DND-41 (cell line): Measurements from ENCODE around the gene KRTAP10-9.

Experiments
- CTCF ChIP-seq: IDR thresholded peaks from 2 replicates; pipeline ENCODE4 v1.5.1; 2012; ENCODE audit warnings: borderline replicate concordance, low read length, moderate library complexity, mild to moderate bottlenecking; ENCODE audit not compliant: poor library complexity, severe bottlenecking; ENCODE audit errors: extremely low read depth
- EZH2 ChIP-seq: IDR thresholded peaks from 3 replicates; pipeline ENCODE4 v1.6.1; 2012; ENCODE audit warnings: borderline replicate concordance, low read depth, mild to moderate bottlenecking, moderate library complexity, low read length, inconsistent platforms; ENCODE audit not compliant: severe bottlenecking

- TF ChIP-seq EZH2 = no peak
- no peak for TF ChIP-seq CTCF
These were observed 9.5 kb downstream of the KRTAP10-9 start for GRCh38 chr21:44636209-44637017.
